ENCODE results near the gene SHISA9. TPM values are rescaled to one million over a fixed set of nuclear protein-coding genes. Genes with fewer than 3 reads are reported as not detected.

SHISA9 gene
- polyA plus RNA-seq, 1 of the 3 experiments (the other 2 are of a cell fraction): 0.02 TPM

DNA sequence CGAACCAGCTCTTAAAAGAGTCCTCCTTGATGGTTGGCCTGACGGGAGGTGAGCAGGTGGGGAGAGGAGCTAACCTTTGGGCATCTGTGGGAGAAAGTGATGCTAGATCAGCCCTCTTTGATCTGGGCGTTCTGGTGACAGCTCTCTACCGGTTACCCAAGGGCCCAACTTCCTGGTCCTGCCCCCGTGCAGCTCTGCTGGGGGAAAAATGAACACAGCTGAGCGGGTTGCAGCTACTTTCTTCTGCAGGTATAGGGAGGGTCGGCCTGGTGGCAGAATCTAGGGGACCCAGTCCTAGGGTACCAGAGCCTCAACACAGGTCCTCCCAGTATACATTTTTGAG lies 2.9 kb downstream of the SHISA9 start:
- H3K27ac ChIP-seq (ENCODE audit: low read depth in 2 of 2, low read length in 1 of 2): no peak overlapping the region
- no peaks in the 10 kb centered on the region for H3K9me3 ChIP-seq
- H3K9ac ChIP-seq: no peak overlapping the region
- no peaks in the 10 kb centered on the region for H3K36me3 ChIP-seq (replicated peaks in 1 of 2; ENCODE audit: control insufficient read depth in 1 of 2, insufficient read depth in 2 of 2, low read length in 1 of 2)
- no CpG with 5 or more reads among the region's 7 CpGs for WGBS (ENCODE audit: low lambda C conversion rate)
- TF ChIP-seq RFX5 (IDR thresholded peaks at IDR 0.05; ENCODE audit: low read length): no peak
- TF ChIP-seq FOXJ3 (CRISPR knock-in tag; IDR thresholded peaks at IDR 0.05): no peak
- no peak for TF ChIP-seq USF1 (IDR thresholded peaks at IDR 0.05; ENCODE audit: borderline replicate concordance, low read depth)
- TF ChIP-seq GABPA (IDR thresholded peaks at IDR 0.05; ENCODE audit: low read depth): no peak
- TF ChIP-seq MAX (IDR thresholded peaks at IDR 0.05; ENCODE audit: low read depth): no peak
- TF ChIP-seq POLR2AphosphoS5 (IDR thresholded peaks at IDR 0.05; ENCODE audit: low read depth, low read length): no peak
- TF ChIP-seq GATA2 (CRISPR knock-in tag; IDR thresholded peaks at IDR 0.05): no peak
- no peak for TF ChIP-seq RCOR1 (IDR thresholded peaks at IDR 0.05; ENCODE audit: low read length)
- TF ChIP-seq, protein P1, sequence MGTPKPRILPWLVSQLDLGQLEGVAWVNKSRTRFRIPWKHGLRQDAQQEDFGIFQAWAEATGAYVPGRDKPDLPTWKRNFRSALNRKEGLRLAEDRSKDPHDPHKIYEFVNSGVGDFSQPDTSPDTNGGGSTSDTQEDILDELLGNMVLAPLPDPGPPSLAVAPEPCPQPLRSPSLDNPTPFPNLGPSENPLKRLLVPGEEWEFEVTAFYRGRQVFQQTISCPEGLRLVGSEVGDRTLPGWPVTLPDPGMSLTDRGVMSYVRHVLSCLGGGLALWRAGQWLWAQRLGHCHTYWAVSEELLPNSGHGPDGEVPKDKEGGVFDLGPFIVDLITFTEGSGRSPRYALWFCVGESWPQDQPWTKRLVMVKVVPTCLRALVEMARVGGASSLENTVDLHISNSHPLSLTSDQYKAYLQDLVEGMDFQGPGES (IDR thresholded peaks at IDR 0.05; ENCODE audit: low read depth, low read length): no peak
- TF ChIP-seq ZBTB33 (IDR thresholded peaks at IDR 0.05; ENCODE audit: borderline replicate concordance, low read depth): no peak
- no peak for TF ChIP-seq REST (IDR thresholded peaks at IDR 0.05; ENCODE audit: low read depth, low read length)
- no peak for TF ChIP-seq RAD21 (IDR thresholded peaks at IDR 0.05; ENCODE audit: low read length)
- no peak for TF ChIP-seq TEAD4 (IDR thresholded peaks at IDR 0.05; ENCODE audit: borderline replicate concordance, insufficient read depth)
- no peak for TF ChIP-seq MXI1 (IDR thresholded peaks at IDR 0.05; ENCODE audit: low read depth, low read length)
- no peak for TF ChIP-seq FOSL2 (IDR thresholded peaks at IDR 0.05; ENCODE audit: borderline replicate concordance, low read depth)
- TF ChIP-seq EP300 (IDR thresholded peaks at IDR 0.05; ENCODE audit: borderline replicate concordance in 1 of 2, low read depth in 1 of 2, low read length in 1 of 2): no peak
- no peak for TF ChIP-seq YY1 (IDR thresholded peaks at IDR 0.05; ENCODE audit: low read depth)
- TF ChIP-seq, protein P2, sequence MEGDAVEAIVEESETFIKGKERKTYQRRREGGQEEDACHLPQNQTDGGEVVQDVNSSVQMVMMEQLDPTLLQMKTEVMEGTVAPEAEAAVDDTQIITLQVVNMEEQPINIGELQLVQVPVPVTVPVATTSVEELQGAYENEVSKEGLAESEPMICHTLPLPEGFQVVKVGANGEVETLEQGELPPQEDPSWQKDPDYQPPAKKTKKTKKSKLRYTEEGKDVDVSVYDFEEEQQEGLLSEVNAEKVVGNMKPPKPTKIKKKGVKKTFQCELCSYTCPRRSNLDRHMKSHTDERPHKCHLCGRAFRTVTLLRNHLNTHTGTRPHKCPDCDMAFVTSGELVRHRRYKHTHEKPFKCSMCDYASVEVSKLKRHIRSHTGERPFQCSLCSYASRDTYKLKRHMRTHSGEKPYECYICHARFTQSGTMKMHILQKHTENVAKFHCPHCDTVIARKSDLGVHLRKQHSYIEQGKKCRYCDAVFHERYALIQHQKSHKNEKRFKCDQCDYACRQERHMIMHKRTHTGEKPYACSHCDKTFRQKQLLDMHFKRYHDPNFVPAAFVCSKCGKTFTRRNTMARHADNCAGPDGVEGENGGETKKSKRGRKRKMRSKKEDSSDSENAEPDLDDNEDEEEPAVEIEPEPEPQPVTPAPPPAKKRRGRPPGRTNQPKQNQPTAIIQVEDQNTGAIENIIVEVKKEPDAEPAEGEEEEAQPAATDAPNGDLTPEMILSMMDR (IDR thresholded peaks at IDR 0.05): no peak
- no peak for TF ChIP-seq TAF1 (IDR thresholded peaks at IDR 0.05; ENCODE audit: borderline replicate concordance, low read depth, low read length)
- TF ChIP-seq NRF1 (IDR thresholded peaks at IDR 0.05; ENCODE audit: low read depth, low read length): no peak
- POLR2A ChIA-PET: no interaction called here
- H2AFZ ChIP-seq (ENCODE audit: low read depth): no peak overlapping the region
- no peaks in the 10 kb centered on the region for H3F3A ChIP-seq (replicated peaks; ENCODE audit: insufficient read depth)
- no peak for DNase-seq
- H3K9me2 ChIP-seq: no peaks in the 10 kb centered on the region
- no peaks in the 10 kb centered on the region for H4K20me1 ChIP-seq (ENCODE audit: insufficient read depth)
- H3K79me2 ChIP-seq (ENCODE audit: insufficient read depth): no peaks in the 10 kb centered on the region
- H3K4me1 ChIP-seq (ENCODE audit: control insufficient read depth in 1 of 2, insufficient read depth in 2 of 2, low read depth in 1 of 2, low read length in 1 of 2): no peaks in the 10 kb centered on the region
- CTCF ChIA-PET: interaction anchor here (0.7 to 1.0 kb wide), 2 partner anchors 331 to 403 kb away, joined by 3 read pairs; no protein-coding TSS in a partner anchor
- no peak overlapping the region for H3K4me2 ChIP-seq
- H3K27me3 ChIP-seq (ENCODE audit: insufficient read depth): peaks cover 41% of the 10 kb centered on the region
- H3K4me3 ChIP-seq (ENCODE audit: low read depth in 2 of 2, low read length in 1 of 2): no peak overlapping the region

Data from SK-N-SH (cell line).